Measurements from ENCODE around the gene DNMT3A. TPM values are rescaled to one million over a fixed set of nuclear protein-coding genes. Genes with fewer than 3 reads are reported as not detected.

The DNMT3A gene
- total and polyA plus RNA-seq, 2 donors (not counting 3 experiments of a cell fraction or from before 2014, with no cell fraction given) = 23.3 to 71.7 TPM

GRCh38 chr2:25286723-25287483 lies 54.8 kb downstream of the DNMT3A start:
- Histone ChIP-seq H3K4me3 (replicated peaks in 1 of 3; ENCODE audit: insufficient read depth in 1 of 3, low read depth in 1 of 3, low read length in 3 of 3) (no peak overlapping the region), H3K4me2 (ENCODE audit: insufficient read depth, low read length) (no peak overlapping the region), H3K9me3 (replicated peaks; ENCODE audit: control insufficient read depth, insufficient read depth, low read length) (no peaks in the 10 kb centered on the region), H3K9ac (replicated peaks; ENCODE audit: extremely low read depth, insufficient read depth, low read length) (no peak overlapping the region), H3K79me2 (ENCODE audit: control insufficient read depth, insufficient read depth, low read length) (no peaks in the 10 kb centered on the region), H4K20me1 (replicated peaks; ENCODE audit: control insufficient read depth, extremely low read depth, insufficient read depth, low read length) (no peaks in the 10 kb centered on the region), H3K27me3 (ENCODE audit: control insufficient read depth in 2 of 2, insufficient read depth in 2 of 2, low read length in 2 of 2) (no peaks in the 10 kb centered on the region), H3K4me1 (ENCODE audit: control insufficient read depth, extremely low read depth, insufficient read depth, low read length) (peaks cover 21% of the 10 kb centered on the region), H3K27ac (ENCODE audit: insufficient read depth, low read depth, low read length) (no peak overlapping the region), H2AFZ (ENCODE audit: low read depth, low read length) (no peak overlapping the region), H3K36me3 (ENCODE audit: control insufficient read depth in 2 of 2, extremely low read depth in 1 of 2, insufficient read depth in 2 of 2, low read length in 2 of 2) (no peaks in the 10 kb centered on the region), H3K9me1 (replicated peaks; ENCODE audit: control insufficient read depth, extremely low read depth, insufficient read depth, low read length) (no peaks in the 10 kb centered on the region)
- ChIA-PET CTCF (interaction anchor here (2.0 to 2.5 kb wide), 2 partner anchors 10 to 13 kb away, joined by 4 to 12 read pairs; no protein-coding TSS in a partner anchor), POLR2A (no interaction called here)
- TF ChIP-seq POLR2A (IDR thresholded peaks at IDR 0.05; ENCODE audit: low read depth, low read length) = no peak
- no peak for TF ChIP-seq MYC (IDR thresholded peaks at IDR 0.05; ENCODE audit: low read depth, low read length)
- TF ChIP-seq, protein P1, sequence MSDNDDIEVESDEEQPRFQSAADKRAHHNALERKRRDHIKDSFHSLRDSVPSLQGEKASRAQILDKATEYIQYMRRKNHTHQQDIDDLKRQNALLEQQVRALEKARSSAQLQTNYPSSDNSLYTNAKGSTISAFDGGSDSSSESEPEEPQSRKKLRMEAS (IDR thresholded peaks at IDR 0.05; ENCODE audit: insufficient read depth, insufficient read length) = no peak
- no peak for TF ChIP-seq POLR2AphosphoS5 (IDR thresholded peaks at IDR 0.05; ENCODE audit: insufficient read depth, low read depth, low read length)
- TF ChIP-seq CTCF (IDR thresholded peaks at IDR 0.05; ENCODE audit: extremely low read depth in 1 of 2, insufficient read depth in 1 of 2, low read depth in 1 of 2, low read length in 2 of 2) = no peak
- TF ChIP-seq EZH2 (IDR thresholded peaks at IDR 0.05; ENCODE audit: borderline replicate concordance, low read depth, low read length, severe bottlenecking) = no peak
- no peak for TF ChIP-seq JUN (IDR thresholded peaks at IDR 0.05; ENCODE audit: borderline replicate concordance, insufficient read depth, insufficient read length, low read depth)
- no peak for TF ChIP-seq GATA2 (IDR thresholded peaks at IDR 0.05; ENCODE audit: insufficient read depth, insufficient read length, low read depth, low read length)
- no peak for TF ChIP-seq FOS (IDR thresholded peaks at IDR 0.05; ENCODE audit: borderline replicate concordance, insufficient read depth, low read length)
- BruUV-seq (replicated peaks) = no TSS peak
- DNase-seq (ENCODE audit: low read depth, low spot score) = no peak
- peak; percentile 31 for FAIRE-seq
- dilution Hi-C loops (cut with MboI; ENCODE audit: extremely low pct_ligation_motif_present, low sequenced_read_pairs) = no loop called here
- intact Hi-C loops (cut with micrococcal nuclease) = no loop called here
